ENCODE results near the gene ZNF282. TPM values are rescaled to one million over a fixed set of nuclear protein-coding genes. Genes with fewer than 3 reads are reported as not detected.
"Not testable (repeated sequence)": the region's sequence is repeated elsewhere in the genome, so short reads cannot be mapped to it uniquely, and the experiment has no call there.

Gene ZNF282
- total RNA-seq, 8 experiments from 2014 or later, result 15.1 to 56.2 (median 24.2) TPM

GRCh38 chr7:149238051-149238450, 42.7 kb downstream of the ZNF282 start:
- no peak overlapping the region for H3K27ac ChIP-seq
- H3K4me3 ChIP-seq, result no peak overlapping the region
- 74 to 100% (median 87%) methylated on average over 1 to 3 of the region's 3 CpGs; no CpG with 5 or more reads in 3 of the 10 experiments for WGBS, 10 experiments
- peaks cover 6 to 10% of the 10 kb centered on the region in 2 donors for H3K4me1 ChIP-seq (replicated peaks in 1 of 2)
- in situ Hi-C loops (cut with MboI; ENCODE audit: low pct_unique_long_range_greater_than_20kb in 2 of 9, low sequenced_read_pairs in 9 of 9, unreplicated experiment in 9 of 9), result no loop called here
- ATAC-seq (replicated peaks in 6 of 8), result no peak

- Histone ChIP-seq H3K4me3 (peak within 1 kb of the TSS; percentile 72 to 92 (median 88)), H3K27ac (peak within 1 kb of the TSS; percentile 80 to 91), H3K4me1 (replicated peaks in 1 of 2) (peaks cover 6 to 10% of the 10 kb centered on the region in 2 donors)
- ATAC-seq (replicated peaks in 6 of 8), result peak; percentile 98 to 100 (median 100)
- 0 to 7% (median 0%) methylated on average over 1 to 15 of the region's 64 CpGs; no CpG with 5 or more reads in 2 of the 10 experiments for WGBS, 10 experiments
- in situ Hi-C loops (cut with MboI; ENCODE audit: low pct_unique_long_range_greater_than_20kb in 2 of 9, low sequenced_read_pairs in 9 of 9, unreplicated experiment in 9 of 9), result no loop called here
Observed at GRCh38 chr7:149239345-149240143, 44.2 kb downstream of the ZNF282 start, which contains the start of gene ZNF212. ZNF212 (plus strand) TSS chr7:149239651; CDS start chr7:149239779, 128 bp downstream.

GRCh38 chr7:149240637-149241036, 45.3 kb downstream of the ZNF282 start:
- Histone ChIP-seq H3K27ac (no peak overlapping the region), H3K4me1 (replicated peaks in 1 of 2) (peaks cover 6 to 10% of the 10 kb centered on the region in 2 donors), H3K4me3 (peak overlapping the region; percentile 72 to 92 (median 88))
- in situ Hi-C loops (cut with MboI; ENCODE audit: low pct_unique_long_range_greater_than_20kb in 2 of 9, low sequenced_read_pairs in 9 of 9, unreplicated experiment in 9 of 9), result no loop called here
- ATAC-seq (replicated peaks in 6 of 8), result no peak
- 57 to 91% (median 81%) methylated on average over 2 to 5 of the region's 5 CpGs; no CpG with 5 or more reads in 2 of the 10 experiments for WGBS, 10 experiments

GRCh38 chr7:149241696-149242095, 46.4 kb downstream of the ZNF282 start:
- Histone ChIP-seq H3K27ac (no peak overlapping the region), H3K4me3 (no peak overlapping the region), H3K4me1 (replicated peaks in 1 of 2) (peaks cover 6 to 10% of the 10 kb centered on the region in 2 donors)
- in situ Hi-C loops (cut with MboI; ENCODE audit: low pct_unique_long_range_greater_than_20kb in 2 of 9, low sequenced_read_pairs in 9 of 9, unreplicated experiment in 9 of 9), result no loop called here
- no peak for ATAC-seq (replicated peaks in 6 of 8)
- WGBS, 10 experiments, result 88 to 100% (median 100%) methylated on average over 1 to 5 of the region's 5 CpGs; no CpG with 5 or more reads in 1 of the 10 experiments

- H3K27ac ChIP-seq, result no peak overlapping the region
- H3K4me3 ChIP-seq, result no peak overlapping the region
- in situ Hi-C loops (cut with MboI; ENCODE audit: low pct_unique_long_range_greater_than_20kb in 2 of 9, low sequenced_read_pairs in 9 of 9, unreplicated experiment in 9 of 9), result no loop called here
- ATAC-seq (replicated peaks in 6 of 8), result peak in 3 of 8 experiments; percentile 52 to 88 (median 77)
- WGBS, 10 experiments, result 0 to 100% (median 90%) methylated on average over 1 to 5 of the region's 5 CpGs; no CpG with 5 or more reads in 2 of the 10 experiments
- H3K4me1 ChIP-seq (replicated peaks in 1 of 2), result peaks cover 6 to 7% of the 10 kb centered on the region in 2 donors
Observed at GRCh38 chr7:149245244-149245643, 49.9 kb downstream of the ZNF282 start.

GRCh38 chr7:149245744-149246143, 50.4 kb downstream of the ZNF282 start:
- Histone ChIP-seq H3K4me1 (replicated peaks in 1 of 2) (peaks cover 2 to 3% of the 10 kb centered on the region in 2 donors), H3K4me3 (no peak overlapping the region), H3K27ac (no peak overlapping the region)
- in situ Hi-C loops (cut with MboI; ENCODE audit: low pct_unique_long_range_greater_than_20kb in 2 of 9, low sequenced_read_pairs in 9 of 9, unreplicated experiment in 9 of 9), result no loop called here
- 41 to 100% (median 94%) methylated on average over 1 to 5 of the region's 5 CpGs; no CpG with 5 or more reads in 1 of the 10 experiments for WGBS, 10 experiments
- ATAC-seq (replicated peaks in 6 of 8), result no peak

GRCh38 chr7:149248777-149249176, 53.4 kb downstream of the ZNF282 start:
- no peak overlapping the region for H3K4me3 ChIP-seq
- 15 to 92% (median 75%) methylated on average over 1 to 3 of the region's 3 CpGs; no CpG with 5 or more reads in 1 of the 10 experiments for WGBS, 10 experiments
- no peaks in the 10 kb centered on the region for H3K4me1 ChIP-seq (replicated peaks in 1 of 2)
- ATAC-seq (replicated peaks in 6 of 8), result no peak
- H3K27ac ChIP-seq, result no peak overlapping the region
- in situ Hi-C loops (cut with MboI; ENCODE audit: low pct_unique_long_range_greater_than_20kb in 2 of 9, low sequenced_read_pairs in 9 of 9, unreplicated experiment in 9 of 9), result no loop called here

GRCh38 chr7:149250151-149250550, 54.8 kb downstream of the ZNF282 start:
- 90 to 100% (median 94%) methylated on average over 2 to 13 of the region's 18 CpGs; no CpG with 5 or more reads in 3 of the 10 experiments for WGBS, 10 experiments
- H3K4me1 ChIP-seq (replicated peaks in 1 of 2); H3K27ac ChIP-seq; H3K4me3 ChIP-seq; ATAC-seq (replicated peaks in 6 of 8); in situ Hi-C loops (cut with MboI; ENCODE audit: low pct_unique_long_range_greater_than_20kb in 2 of 9, low sequenced_read_pairs in 9 of 9, unreplicated experiment in 9 of 9): not testable (repeated sequence)

- H3K27ac ChIP-seq, result not testable (repeated sequence)
Observed at GRCh38 chr7:149251518-149251917, 56.2 kb downstream of the ZNF282 start.

GRCh38 chr7:149252378-149252777, 57.0 kb downstream of the ZNF282 start:
- no peak overlapping the region for H3K27ac ChIP-seq
- H3K4me3 ChIP-seq, result no peak overlapping the region
- 86 to 100% (median 100%) methylated on average over 1 to 2 of the region's 2 CpGs; no CpG with 5 or more reads in 5 of the 10 experiments for WGBS, 10 experiments
- no peak for ATAC-seq (replicated peaks in 6 of 8)
- no peaks in the 10 kb centered on the region for H3K4me1 ChIP-seq (replicated peaks in 1 of 2)
- in situ Hi-C loops (cut with MboI; ENCODE audit: low pct_unique_long_range_greater_than_20kb in 2 of 9, low sequenced_read_pairs in 9 of 9, unreplicated experiment in 9 of 9), result no loop called here

More at GRCh38 chr7:149251518-149251917, 56.2 kb downstream of the ZNF282 start:
- ATAC-seq (replicated peaks in 6 of 8); H3K4me1 ChIP-seq (replicated peaks in 1 of 2); H3K4me3 ChIP-seq; in situ Hi-C loops (cut with MboI; ENCODE audit: low pct_unique_long_range_greater_than_20kb in 2 of 9, low sequenced_read_pairs in 9 of 9, unreplicated experiment in 9 of 9): not testable (repeated sequence)
- WGBS, 10 experiments, result 97 to 100% (median 100%) methylated on average over 1 to 6 of the region's 10 CpGs; no CpG with 5 or more reads in 3 of the 10 experiments

- 87 to 100% (median 100%) methylated on average over 1 to 5 of the region's 7 CpGs; no CpG with 5 or more reads in 5 of the 10 experiments for WGBS, 10 experiments
- H3K4me1 ChIP-seq (replicated peaks in 1 of 2), result no peaks in the 10 kb centered on the region
- in situ Hi-C loops (cut with MboI; ENCODE audit: low pct_unique_long_range_greater_than_20kb in 2 of 9, low sequenced_read_pairs in 9 of 9, unreplicated experiment in 9 of 9), result no loop called here
- H3K4me3 ChIP-seq, result no peak overlapping the region
- no peak overlapping the region for H3K27ac ChIP-seq
- no peak for ATAC-seq (replicated peaks in 6 of 8)
Observed at GRCh38 chr7:149253665-149254064, 58.3 kb downstream of the ZNF282 start.

GRCh38 chr7:149254181-149254858, 59.0 kb downstream of the ZNF282 start:
- 73 to 100% (median 98%) methylated on average over 1 to 8 of the region's 16 CpGs; no CpG with 5 or more reads in 2 of the 10 experiments for WGBS, 10 experiments
- H3K27ac ChIP-seq, result no peak overlapping the region
- H3K4me3 ChIP-seq, result no peak overlapping the region
- in situ Hi-C loops (cut with MboI; ENCODE audit: low pct_unique_long_range_greater_than_20kb in 2 of 9, low sequenced_read_pairs in 9 of 9, unreplicated experiment in 9 of 9), result no loop called here
- no peak for ATAC-seq (replicated peaks in 6 of 8)
- H3K4me1 ChIP-seq (replicated peaks in 1 of 2), result no peaks in the 10 kb centered on the region

- WGBS, 10 experiments, result 60 to 100% (median 98%) methylated on average over 1 to 4 of the region's 5 CpGs; no CpG with 5 or more reads in 2 of the 10 experiments
- in situ Hi-C loops (cut with MboI; ENCODE audit: low pct_unique_long_range_greater_than_20kb in 2 of 9, low sequenced_read_pairs in 9 of 9, unreplicated experiment in 9 of 9), result no loop called here
- H3K4me3 ChIP-seq, result no peak overlapping the region
- H3K4me1 ChIP-seq (replicated peaks in 1 of 2), result no peaks in the 10 kb centered on the region
- no peak overlapping the region for H3K27ac ChIP-seq
- ATAC-seq (replicated peaks in 6 of 8), result no peak
Observed at GRCh38 chr7:149255174-149255573, 59.8 kb downstream of the ZNF282 start.

All from motor neuron (in vitro differentiated cells).